Endodermal cell (in vitro differentiated cells): Measurements from ENCODE around the gene SLC66A1. TPM values are rescaled to one million over a fixed set of nuclear protein-coding genes. Genes with fewer than 3 reads are reported as not detected.

Experiments used
- DNase-seq: peaks from one replicate; pipeline ENCODE4 v3.0.0-alpha.2; 2017
- H3K27ac ChIP-seq: 2 replicates; pipeline ENCODE4 v1.5.1; 2013; ENCODE audit warnings: mild to moderate bottlenecking, low read depth, low read length, moderate library complexity
- H3K27me3 ChIP-seq: 2 replicates; pipeline ENCODE4 v1.6.1; 2013; ENCODE audit warnings: mild to moderate bottlenecking, low read length, moderate library complexity; ENCODE audit not compliant: insufficient read depth, control insufficient read depth, poor library complexity, severe bottlenecking
- H3K36me3 ChIP-seq: 2 replicates; pipeline ENCODE4 v1.7.0; 2013; ENCODE audit warnings: mild to moderate bottlenecking, low read length, moderate library complexity; ENCODE audit not compliant: control insufficient read depth, insufficient read depth
- H3K4me1 ChIP-seq: one replicate; pipeline ENCODE4 v1.7.0; 2013; ENCODE audit warnings: low read length; ENCODE audit not compliant: control insufficient read depth, insufficient read depth
- H3K4me3 ChIP-seq: 2 replicates; pipeline ENCODE4 v1.5.1; 2013; ENCODE audit warnings: mild to moderate bottlenecking, low read length, moderate library complexity
- H3K9ac ChIP-seq: 2 replicates; pipeline ENCODE4 v1.6.1; 2013; ENCODE audit warnings: mild to moderate bottlenecking, low read length, moderate library complexity; ENCODE audit not compliant: poor library complexity, severe bottlenecking; ENCODE audit errors: extremely low read depth
- H3K9me3 ChIP-seq: 2 replicates; pipeline ENCODE4 v1.6.1; 2013; ENCODE audit warnings: mild to moderate bottlenecking, low read length, moderate library complexity; ENCODE audit not compliant: control insufficient read depth
- H3K27ac Mint-ChIP-seq: 2 replicates; pipeline ENCODE4 v1.8.0; 2020; ENCODE audit warnings: mixed read lengths
- H3K27me3 Mint-ChIP-seq: 2 replicates; pipeline ENCODE4 v1.8.0; 2021; ENCODE audit warnings: mild to moderate bottlenecking, mixed read lengths; ENCODE audit not compliant: insufficient read depth
- H3K36me3 Mint-ChIP-seq: 2 replicates; pipeline ENCODE4 v1.8.0; 2020; ENCODE audit warnings: low read depth, mixed read lengths
- H3K4me1 Mint-ChIP-seq: 2 replicates; pipeline ENCODE4 v1.8.0; 2020; ENCODE audit warnings: mixed read lengths
- H3K4me3 Mint-ChIP-seq: 2 replicates; pipeline ENCODE4 v1.8.0; 2020; ENCODE audit warnings: mild to moderate bottlenecking, moderate library complexity, mixed read lengths
- H3K9me3 Mint-ChIP-seq: 2 replicates; pipeline ENCODE4 v1.8.0; 2020; ENCODE audit warnings: mild to moderate bottlenecking, mixed read lengths
- CTCF ChIP-seq: fragments of 200-600 bp; sonication (generic); conservative IDR thresholded peaks from 2 replicates; pipeline ENCODE4 v1.5.0; 2021; ENCODE audit warnings: antibody characterized with exemption, mild to moderate bottlenecking
- WGBS, 2 experiments: methylation state at CpG; one replicate each; pipeline versions ENCODE4 v1.1.5 to v1.1.7; 2013; ENCODE audit warnings: missing lambda C conversion rate in 2 of 2, mixed read lengths in 1 of 2; ENCODE audit not compliant: insufficient coverage in 1 of 2, insufficient read length in 1 of 2; 5-methylcytosine and 5-hydroxymethylcytosine counted together
- long read RNA-seq, 4 experiments: library from polyadenylated mRNA in 2 of 4; library from RNA in 1 of 4; library from capped mRNA in 1 of 4; stranded (forward) in 3 of 4; unstranded in 1 of 4; transcript quantifications; one replicate each; pipeline ENCODE4 v2.0.0, GENCODE V29; 2020 to 2021; ENCODE audit warnings: inconsistent platforms in 1 of 4
- polyA plus RNA-seq, 2 experiments: library from polyadenylated mRNA; stranded (reverse); fragments of 50-300 nt; gene quantifications; one replicate each; pipeline ENCODE4 v1.2.3, GENCODE V29; 2013
- total RNA-seq, 2 donors: library from RNA; stranded (reverse); fragmentation: NEBNext Ultra II Directional in 1 of 2; extraction: Animal tissue kit (Norgen Biotek cat#: 25700) in 1 of 2; gene quantifications; 2 replicates in 1 of 2; 3 replicates in 1 of 2; pipeline ENCODE4 v1.2.1, GENCODE V29; 2021

Gene SLC66A1
- 10 to 100 TPM; 20.8 to 22.6 TPM for total RNA-seq
- 20.0 TPM for polyA plus RNA-seq (2013, experiment 1 of 2)
- polyA plus RNA-seq (2013, experiment 2 of 2), result 18.9 TPM
- long read RNA-seq, experiment 1, partial matches to known transcripts, result 3 of 15 reads
- long read RNA-seq, experiment 1, other reads (novel, unspliced or antisense), result 9 of 15 reads
- long read RNA-seq, experiment 2, transcript PQLC2-201 (8 exons, 2,153 nt), result minor isoform, 8 of 49 reads
- long read RNA-seq, experiment 2, transcript PQLC2-202 (9 exons, 1,805 nt), result major isoform, 20 of 49 reads
- long read RNA-seq, experiment 2, partial matches to known transcripts, result 2 of 49 reads
- long read RNA-seq, experiment 2, other reads (novel, unspliced or antisense), result 17 of 49 reads
- long read RNA-seq, experiment 3, transcript PQLC2-201 (8 exons, 2,153 nt), result minor isoform, 12 of 81 reads
- long read RNA-seq, experiment 3, transcript PQLC2-202 (9 exons, 1,805 nt), result major isoform, 41 of 81 reads
- long read RNA-seq, experiment 3, partial matches to known transcripts, result 8 of 81 reads
- long read RNA-seq, experiment 3, other reads (novel, unspliced or antisense), result 14 of 81 reads
- long read RNA-seq, experiment 4, transcript PQLC2-202 (9 exons, 1,805 nt), result major isoform, 13 of 26 reads
- long read RNA-seq, experiment 4, partial matches to known transcripts, result 1 of 26 reads
- long read RNA-seq, experiment 4, other reads (novel, unspliced or antisense), result 8 of 26 reads

GRCh38 chr1:19311931-19312781, at the start of gene SLC66A1, which contains the start of gene AKR7A2:
SLC66A1 (plus strand) TSS chr1:19312326; CDS start chr1:19317678, 5,352 bp downstream.
AKR7A2 (minus strand) TSS chr1:19312144; CDS start chr1:19312124, 20 bp downstream.
- H3K36me3 Mint-ChIP-seq, result peaks cover 16% of the 10 kb centered on the region
- 0% methylated on average over 12 to 105 of the region's 105 CpGs for WGBS, 2 experiments
- DNase-seq, result peak; percentile 95
- H3K9ac ChIP-seq, result peak within 1 kb of the TSS; percentile 85
- H3K27me3 Mint-ChIP-seq, result no peaks in the 10 kb centered on the region
- peak within 1 kb of the TSS; percentile 78 for H3K4me3 Mint-ChIP-seq
- H3K27ac Mint-ChIP-seq, result peak within 1 kb of the TSS; percentile 77
- peaks cover 3% of the 10 kb centered on the region for H3K4me1 ChIP-seq
- H3K4me1 Mint-ChIP-seq, result peaks cover 15% of the 10 kb centered on the region
- no peaks in the 10 kb centered on the region for H3K9me3 Mint-ChIP-seq
- H3K4me3 ChIP-seq, result peak within 1 kb of the TSS; percentile 91
- TF ChIP-seq CTCF, result no peak
- H3K27me3 ChIP-seq, result no peaks in the 10 kb centered on the region
- peaks cover 17% of the 10 kb centered on the region for H3K36me3 ChIP-seq
- H3K9me3 ChIP-seq, result no peaks in the 10 kb centered on the region
- no peak within 1 kb of the TSS for H3K27ac ChIP-seq

GRCh38 chr1:19262744-19263143, 49.4 kb upstream of the SLC66A1 start:
- no peaks in the 10 kb centered on the region for H3K27me3 ChIP-seq
- Mint-ChIP-seq H3K36me3 (peaks cover 21% of the 10 kb centered on the region), H3K27ac (no peak overlapping the region), H3K9me3 (no peaks in the 10 kb centered on the region), H3K27me3 (no peaks in the 10 kb centered on the region), H3K4me1 (no peaks in the 10 kb centered on the region), H3K4me3 (no peak overlapping the region)
- peaks cover 24% of the 10 kb centered on the region for H3K36me3 ChIP-seq
- no peak overlapping the region for H3K4me3 ChIP-seq
- H3K4me1 ChIP-seq, result no peaks in the 10 kb centered on the region
- 93 to 100% methylated on average over 1 to 5 of the region's 5 CpGs for WGBS, 2 experiments
- TF ChIP-seq CTCF, result no peak
- H3K9ac ChIP-seq, result no peak overlapping the region
- H3K9me3 ChIP-seq, result no peaks in the 10 kb centered on the region
- no peak overlapping the region for H3K27ac ChIP-seq
- no peak for DNase-seq

- no peak for DNase-seq
- Mint-ChIP-seq H3K27me3 (peaks cover 7% of the 10 kb centered on the region), H3K36me3 (no peaks in the 10 kb centered on the region), H3K9me3 (no peaks in the 10 kb centered on the region), H3K27ac (no peak overlapping the region), H3K4me3 (no peak overlapping the region), H3K4me1 (no peaks in the 10 kb centered on the region)
- Histone ChIP-seq H3K27me3 (peaks cover 10% of the 10 kb centered on the region), H3K36me3 (no peaks in the 10 kb centered on the region), H3K4me3 (no peak overlapping the region), H3K27ac (no peak overlapping the region), H3K9me3 (no peaks in the 10 kb centered on the region), H3K4me1 (no peaks in the 10 kb centered on the region), H3K9ac (no peak overlapping the region)
- no peak for TF ChIP-seq CTCF
- WGBS, 2 experiments, result 79 to 85% methylated on average over 7 to 11 of the region's 11 CpGs
These were observed 43.7 kb upstream of the SLC66A1 start for GRCh38 chr1:19268445-19268844.
